MG63 (cell line): ENCODE measurements around the gene ARID3A. TPM values are rescaled to one million over a fixed set of nuclear protein-coding genes. Genes with fewer than 3 reads are reported as not detected.

Experiments used
- DNase-seq: peaks from one replicate; pipeline ENCODE4 v3.0.0-alpha.2; 2020
- H3K27me3 ChIP-seq: fragments of 250-450 bp; sonication (Bioruptor Pico); 2 replicates; pipeline ENCODE4 v1.5.1; 2020; ENCODE audit warnings: mild to moderate bottlenecking, moderate library complexity
- H3K36me3 ChIP-seq: fragments of 250-450 bp; sonication (Bioruptor Pico); 2 replicates; pipeline ENCODE4 v1.5.1; 2020; ENCODE audit warnings: mild to moderate bottlenecking, moderate library complexity
- H3K4me3 ChIP-seq: fragments of 250-450 bp; sonication (Bioruptor Pico); 2 replicates; pipeline ENCODE4 v1.5.1; 2020; ENCODE audit warnings: mild to moderate bottlenecking, moderate library complexity
- H3K9me3 ChIP-seq: fragments of 250-450 bp; sonication (Bioruptor Pico); 2 replicates; pipeline ENCODE4 v1.5.1; 2020; ENCODE audit warnings: mild to moderate bottlenecking, moderate library complexity
- total RNA-seq: library from RNA; depleted of rRNA; stranded (reverse); fragments of >200 nt; shearing (Covaris generic); gene quantifications from 2 replicates; pipeline ENCODE4 v1.2.3, GENCODE V29; 2014; ENCODE audit warnings: low replicate concordance

ARID3A gene
- total RNA-seq, 1 experiment from 2014 or later, result 6.6 TPM

DNA sequence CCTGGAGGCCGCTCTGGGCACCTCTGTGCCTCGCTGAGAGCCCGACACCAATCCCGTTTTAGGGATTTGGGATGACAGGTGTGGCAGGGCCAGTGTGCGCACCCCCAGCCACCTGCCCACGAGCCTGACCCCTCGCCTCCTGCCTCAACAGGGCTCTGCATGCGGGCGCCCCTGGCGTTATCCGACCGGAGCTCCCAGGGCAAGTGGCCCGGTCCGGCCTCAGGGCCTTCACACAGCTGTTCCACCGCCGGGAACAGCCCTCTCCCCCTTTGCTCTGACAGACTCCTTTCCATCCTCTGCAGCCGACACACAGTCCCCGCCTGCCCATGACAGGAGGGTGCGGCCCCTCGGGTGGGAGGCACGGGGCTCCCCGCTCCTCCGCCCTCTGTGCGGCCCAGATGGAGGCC, 51.2 kb downstream of the ARID3A start:
- no peaks in the 10 kb centered on the region for H3K36me3 ChIP-seq
- no peaks in the 10 kb centered on the region for H3K9me3 ChIP-seq
- no peak for DNase-seq
- H3K4me3 ChIP-seq, result no peak overlapping the region
- H3K27me3 ChIP-seq, result no peaks in the 10 kb centered on the region

DNA sequence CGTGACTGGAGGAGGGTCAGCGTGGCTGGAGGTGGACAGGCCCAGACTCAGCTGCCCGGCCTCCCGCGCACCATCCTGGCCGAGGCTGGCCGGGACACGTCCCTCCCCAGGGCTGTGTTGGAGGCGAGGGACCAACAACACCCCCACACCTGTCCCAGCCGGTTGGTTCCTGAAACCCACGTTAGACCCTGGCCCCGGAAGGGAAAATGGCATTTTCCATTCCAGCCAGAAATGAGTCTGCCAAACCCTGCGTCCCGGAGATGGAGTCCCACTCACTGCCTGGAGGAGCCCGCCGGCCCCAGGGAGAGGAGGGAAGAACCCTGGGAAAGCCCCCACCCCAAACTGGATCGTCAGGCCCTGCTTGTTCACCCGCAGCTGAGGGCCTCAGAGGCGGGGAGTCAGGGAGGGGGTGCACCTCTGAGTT, 53.5 kb downstream of the ARID3A start:
- H3K4me3 ChIP-seq, result no peak overlapping the region
- H3K27me3 ChIP-seq, result no peaks in the 10 kb centered on the region
- H3K9me3 ChIP-seq, result no peaks in the 10 kb centered on the region
- DNase-seq, result no peak
- H3K36me3 ChIP-seq, result 0 out of 2 replicates have a peak, but pooled peaks cover under 1% of the 10 kb centered on the region

DNA sequence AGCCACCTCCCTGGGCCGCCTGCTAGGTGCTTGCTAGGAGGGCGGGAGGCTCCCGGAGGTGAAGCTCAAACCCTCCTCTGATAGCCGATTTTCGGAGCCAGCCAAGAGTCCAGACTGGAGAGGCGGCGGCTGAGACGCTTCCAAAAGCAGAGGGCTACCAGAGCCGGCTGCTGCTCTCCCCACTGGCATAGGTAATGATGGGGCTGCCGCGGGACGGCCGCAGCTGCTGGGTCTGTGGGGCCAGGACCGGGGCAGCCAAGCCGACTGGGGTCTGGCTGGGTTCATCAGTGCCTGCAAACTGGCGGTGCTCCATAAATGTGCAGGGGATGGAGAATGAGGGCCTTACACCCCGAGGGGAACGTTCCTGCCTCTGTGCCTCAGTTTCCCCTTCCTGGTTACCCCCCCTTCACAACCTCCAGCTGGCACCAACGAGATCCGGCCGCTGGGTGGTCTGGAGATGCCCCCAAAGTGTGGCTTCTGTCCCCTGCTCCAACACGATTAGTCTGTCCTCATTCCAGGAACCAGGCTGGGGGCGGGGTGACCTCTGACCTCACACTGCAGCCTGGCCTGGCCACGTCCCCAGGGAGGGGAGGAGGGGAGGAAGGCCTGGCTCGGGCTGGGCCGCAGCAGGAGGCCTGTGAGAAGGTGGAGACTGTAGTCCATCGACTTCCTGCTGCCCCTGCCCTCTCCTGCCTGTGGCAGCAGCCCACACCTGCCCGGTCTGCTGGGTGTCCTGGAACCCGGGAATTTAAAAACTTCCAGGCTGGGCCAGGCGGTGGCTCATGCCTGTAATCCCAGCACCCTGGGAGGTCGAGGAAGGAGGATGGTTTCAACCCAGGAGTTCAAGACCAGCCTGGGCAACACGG, 54.5 kb downstream of the ARID3A start:
- DNase-seq, result no peak
- Histone ChIP-seq H3K9me3 (no peaks in the 10 kb centered on the region), H3K27me3 (no peaks in the 10 kb centered on the region), H3K36me3 (peaks cover 4% of the 10 kb centered on the region; the same call in 1 of the 2 replicates), H3K4me3 (no peak overlapping the region)

DNA sequence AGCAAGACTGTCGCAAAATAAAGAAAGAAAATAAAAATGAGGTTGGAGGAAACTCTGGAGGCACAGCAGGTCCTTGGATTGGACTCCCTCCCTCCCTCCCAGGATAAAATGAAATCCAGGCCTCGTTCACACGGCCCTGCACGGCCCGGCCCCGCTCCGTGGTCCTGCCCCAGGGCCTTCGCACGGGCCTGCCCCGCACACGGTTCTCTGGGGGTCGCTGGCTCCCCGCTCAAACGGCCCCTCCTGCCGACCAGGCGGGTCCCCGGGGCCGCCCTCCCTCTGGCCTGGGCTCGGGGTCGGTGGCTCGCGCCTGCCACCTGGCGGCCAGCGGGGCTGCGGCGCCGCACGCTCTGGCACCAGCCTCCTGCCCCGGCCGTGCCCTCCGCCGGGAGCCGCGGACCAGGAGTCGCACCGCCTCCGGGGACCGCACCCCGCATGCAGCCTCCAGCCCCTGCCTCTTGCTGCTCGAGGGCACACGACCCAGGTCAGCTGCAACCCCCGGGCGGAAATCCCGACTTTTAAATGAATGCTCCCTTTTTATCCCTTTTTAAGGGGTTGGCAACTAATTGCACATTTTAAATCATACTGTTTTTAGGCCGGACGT, 56.8 kb downstream of the ARID3A start:
- H3K27me3 ChIP-seq, result no peaks in the 10 kb centered on the region
- DNase-seq, result peak; percentile 60
- peaks cover 4% of the 10 kb centered on the region for H3K36me3 ChIP-seq
- no peaks in the 10 kb centered on the region for H3K9me3 ChIP-seq
- H3K4me3 ChIP-seq, result peak overlapping the region; percentile 35

DNA sequence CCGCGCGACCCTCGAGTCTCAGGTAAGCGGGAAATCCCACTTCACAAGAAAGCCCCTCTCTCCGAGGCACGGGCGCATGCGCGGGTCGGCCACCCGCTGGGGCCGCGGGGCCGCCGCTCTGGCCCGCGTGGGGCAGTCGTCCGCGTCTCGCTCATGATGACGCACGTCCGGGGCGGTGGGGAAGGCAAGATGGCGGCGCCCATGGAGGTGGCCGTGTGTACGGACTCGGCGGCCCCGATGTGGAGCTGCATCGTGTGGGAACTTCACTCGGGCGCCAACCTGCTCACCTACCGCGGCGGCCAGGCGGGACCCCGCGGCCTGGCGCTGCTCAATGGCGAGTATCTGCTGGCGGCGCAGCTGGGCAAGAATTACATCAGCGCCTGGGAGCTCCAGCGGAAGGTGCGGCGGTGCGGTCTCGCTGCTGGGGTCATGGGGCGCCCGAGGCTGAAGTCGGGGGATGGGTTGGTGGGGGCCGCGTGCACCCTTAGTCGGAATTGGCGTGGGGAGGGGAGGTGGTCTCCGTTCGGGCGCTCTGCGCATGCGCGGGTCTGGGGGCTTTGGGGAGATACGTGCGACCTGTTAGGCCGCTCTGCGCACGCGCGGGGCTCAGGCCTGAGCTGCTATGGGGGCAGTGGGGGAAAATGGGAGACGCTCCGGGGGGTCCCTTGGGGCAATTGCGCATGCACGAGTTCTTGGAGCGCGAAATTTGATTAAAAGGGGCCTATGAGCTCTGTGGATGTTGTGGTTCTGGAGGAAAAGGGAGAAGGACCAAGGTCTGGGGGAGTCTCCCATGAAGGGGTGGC, 58.5 kb downstream of the ARID3A start, which contains the start of gene WDR18:
TSS of gene WDR18 (plus strand) at position 181 of the 803 bp plus-strand sequence. CDS start at position 190, 9 bp downstream.
- no peaks in the 10 kb centered on the region for H3K27me3 ChIP-seq
- DNase-seq, result peak; percentile 82
- H3K36me3 ChIP-seq, result peaks cover 4% of the 10 kb centered on the region
- no peaks in the 10 kb centered on the region for H3K9me3 ChIP-seq
- H3K4me3 ChIP-seq, result peak within 1 kb of the TSS; percentile 91

DNA sequence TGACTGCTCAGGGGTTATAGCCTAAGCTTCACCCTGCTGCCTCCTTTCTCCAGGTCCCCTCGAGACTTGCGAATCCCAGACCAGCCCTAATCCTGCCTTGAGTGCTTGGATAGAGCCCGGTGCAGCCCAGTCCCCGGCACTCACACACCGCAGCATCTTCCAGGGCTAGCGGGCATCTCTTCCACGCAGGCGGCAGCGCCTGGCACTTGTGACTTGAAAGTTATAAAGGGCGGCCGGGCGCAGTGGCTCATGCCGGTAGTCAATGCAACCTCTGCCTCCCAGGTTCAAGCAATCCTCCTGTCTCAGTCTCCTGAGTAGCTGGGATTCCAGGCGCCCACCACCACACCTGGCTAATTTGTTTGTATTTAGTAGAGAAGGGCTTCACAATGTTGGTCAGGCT, 60.2 kb downstream of the ARID3A start:
- no peaks in the 10 kb centered on the region for H3K9me3 ChIP-seq
- H3K27me3 ChIP-seq, result no peaks in the 10 kb centered on the region
- DNase-seq, result no peak
- no peak overlapping the region for H3K4me3 ChIP-seq
- peaks cover 9% of the 10 kb centered on the region for H3K36me3 ChIP-seq

DNA sequence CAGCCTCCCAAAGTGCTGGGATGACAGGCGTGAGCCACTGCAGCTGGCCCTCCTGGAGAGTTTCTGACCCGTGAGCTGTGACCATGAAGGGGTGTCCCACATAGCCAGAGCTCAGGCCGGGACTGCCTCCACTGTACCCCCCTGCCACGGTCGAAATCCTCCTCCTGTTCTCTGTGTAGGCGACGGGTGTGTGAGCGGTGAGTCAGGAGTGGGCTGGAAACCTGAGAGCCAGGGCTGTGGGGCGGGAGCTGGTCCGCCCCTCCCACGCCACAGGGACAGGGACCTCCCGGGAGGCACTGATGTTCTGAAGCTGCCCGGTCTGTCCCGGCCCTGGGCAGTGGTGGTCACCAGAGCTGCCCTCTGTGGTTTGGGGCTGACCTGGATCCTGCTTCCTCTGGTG, 62.2 kb downstream of the ARID3A start:
- peaks cover 12% of the 10 kb centered on the region for H3K36me3 ChIP-seq
- H3K9me3 ChIP-seq, result no peaks in the 10 kb centered on the region
- no peak overlapping the region for H3K4me3 ChIP-seq
- DNase-seq, result no peak
- H3K27me3 ChIP-seq, result no peaks in the 10 kb centered on the region

DNA sequence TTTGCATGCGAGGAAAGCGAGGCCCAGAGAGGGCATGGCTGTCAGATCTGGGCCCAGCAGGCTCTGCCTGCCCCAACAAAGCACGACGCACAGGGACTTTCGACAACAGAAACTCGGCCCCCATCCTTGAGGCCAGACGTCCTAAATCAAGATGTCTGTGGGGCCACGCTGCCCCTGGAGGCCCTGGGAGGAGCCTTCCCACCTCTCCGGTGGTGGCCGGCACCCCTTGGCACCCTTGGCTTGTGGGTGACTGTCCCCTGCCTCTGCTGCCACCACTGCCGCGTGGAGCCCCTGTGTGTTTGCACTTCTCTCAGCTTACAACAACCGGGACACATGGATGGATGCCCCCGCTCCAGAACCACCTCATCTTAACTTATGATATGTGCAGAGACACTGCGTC, 62.7 kb downstream of the ARID3A start:
- no peak overlapping the region for H3K4me3 ChIP-seq
- no peaks in the 10 kb centered on the region for H3K9me3 ChIP-seq
- no peaks in the 10 kb centered on the region for H3K27me3 ChIP-seq
- peaks cover 12% of the 10 kb centered on the region for H3K36me3 ChIP-seq
- no peak for DNase-seq

DNA sequence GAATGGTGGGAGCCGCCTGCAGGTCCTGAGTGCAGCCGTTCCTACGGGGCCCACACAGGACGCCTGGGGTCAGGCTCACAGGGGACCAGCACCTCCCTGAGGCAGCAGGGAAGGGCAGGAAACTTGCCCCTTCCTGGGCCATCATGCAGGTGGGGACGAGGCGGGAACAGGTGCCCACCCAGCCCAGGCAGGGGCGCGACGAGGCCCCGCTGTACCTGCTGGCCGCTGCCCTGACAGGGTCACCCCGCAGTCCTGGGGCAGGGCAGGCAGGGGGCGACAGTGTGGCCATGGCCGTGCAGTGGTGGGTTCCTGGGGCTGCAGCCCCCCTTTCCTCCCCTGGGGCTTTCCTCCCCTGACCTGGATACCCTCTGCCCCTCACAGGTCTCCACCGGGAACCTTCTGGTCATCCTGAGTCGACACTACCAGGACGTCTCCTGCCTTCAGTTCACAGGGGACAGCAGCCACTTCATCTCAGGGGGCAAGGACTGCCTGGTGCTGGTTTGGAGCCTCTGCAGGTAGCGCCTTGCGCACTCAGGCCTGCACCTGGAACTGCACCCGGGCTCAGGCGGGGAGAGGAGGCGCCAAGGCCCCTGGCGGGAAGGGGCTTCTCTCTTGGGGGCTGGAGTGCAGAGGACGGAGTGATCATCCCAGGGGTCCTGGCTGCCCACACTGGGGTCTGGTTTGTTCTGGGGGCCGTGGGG, 63.7 kb downstream of the ARID3A start:
- Histone ChIP-seq H3K4me3 (no peak overlapping the region), H3K36me3 (peaks cover 13% of the 10 kb centered on the region), H3K9me3 (no peaks in the 10 kb centered on the region), H3K27me3 (no peaks in the 10 kb centered on the region)
- no peak for DNase-seq

DNA sequence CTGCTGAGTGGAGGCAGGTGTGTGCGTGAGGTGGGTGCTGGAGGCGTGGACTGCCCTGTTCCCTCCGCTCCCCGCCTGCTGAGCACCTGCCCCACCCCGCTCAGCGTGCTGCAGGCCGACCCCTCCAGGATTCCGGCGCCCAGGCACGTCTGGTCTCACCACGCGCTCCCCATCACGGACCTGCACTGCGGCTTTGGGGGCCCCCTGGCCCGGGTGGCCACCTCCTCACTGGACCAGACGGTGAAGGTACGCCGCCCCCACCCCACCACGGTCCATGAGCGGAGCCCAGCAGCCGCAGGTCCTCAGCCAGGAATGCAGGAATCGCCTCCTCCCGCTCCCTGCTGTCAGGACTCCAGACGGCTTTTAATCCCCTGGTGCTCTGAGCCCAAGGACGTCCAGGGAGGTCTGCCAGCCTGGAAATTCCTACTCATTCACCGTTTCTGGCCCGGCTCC, 64.3 kb downstream of the ARID3A start:
- peaks cover 13% of the 10 kb centered on the region for H3K36me3 ChIP-seq
- no peak overlapping the region for H3K4me3 ChIP-seq
- DNase-seq, result peak; percentile 22
- no peaks in the 10 kb centered on the region for H3K9me3 ChIP-seq
- no peaks in the 10 kb centered on the region for H3K27me3 ChIP-seq

DNA sequence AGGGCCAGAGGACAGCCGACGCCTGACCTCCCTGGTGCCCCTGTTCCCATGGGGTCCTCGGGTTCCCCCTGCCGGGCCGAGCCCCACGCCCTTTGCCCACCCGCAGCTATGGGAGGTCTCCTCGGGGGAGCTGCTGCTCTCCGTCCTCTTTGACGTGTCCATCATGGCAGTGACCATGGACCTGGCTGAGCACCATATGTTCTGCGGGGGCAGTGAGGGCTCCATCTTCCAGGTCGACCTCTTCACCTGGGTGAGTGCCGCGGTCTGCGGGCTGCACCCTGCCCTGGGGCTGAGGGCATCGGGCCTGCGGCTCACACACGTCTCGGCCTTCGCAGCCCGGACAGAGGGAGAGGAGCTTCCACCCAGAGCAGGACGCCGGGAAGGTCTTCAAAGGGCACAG, 64.9 kb downstream of the ARID3A start:
- peaks cover 11% of the 10 kb centered on the region for H3K36me3 ChIP-seq
- H3K9me3 ChIP-seq, result no peaks in the 10 kb centered on the region

DNA sequence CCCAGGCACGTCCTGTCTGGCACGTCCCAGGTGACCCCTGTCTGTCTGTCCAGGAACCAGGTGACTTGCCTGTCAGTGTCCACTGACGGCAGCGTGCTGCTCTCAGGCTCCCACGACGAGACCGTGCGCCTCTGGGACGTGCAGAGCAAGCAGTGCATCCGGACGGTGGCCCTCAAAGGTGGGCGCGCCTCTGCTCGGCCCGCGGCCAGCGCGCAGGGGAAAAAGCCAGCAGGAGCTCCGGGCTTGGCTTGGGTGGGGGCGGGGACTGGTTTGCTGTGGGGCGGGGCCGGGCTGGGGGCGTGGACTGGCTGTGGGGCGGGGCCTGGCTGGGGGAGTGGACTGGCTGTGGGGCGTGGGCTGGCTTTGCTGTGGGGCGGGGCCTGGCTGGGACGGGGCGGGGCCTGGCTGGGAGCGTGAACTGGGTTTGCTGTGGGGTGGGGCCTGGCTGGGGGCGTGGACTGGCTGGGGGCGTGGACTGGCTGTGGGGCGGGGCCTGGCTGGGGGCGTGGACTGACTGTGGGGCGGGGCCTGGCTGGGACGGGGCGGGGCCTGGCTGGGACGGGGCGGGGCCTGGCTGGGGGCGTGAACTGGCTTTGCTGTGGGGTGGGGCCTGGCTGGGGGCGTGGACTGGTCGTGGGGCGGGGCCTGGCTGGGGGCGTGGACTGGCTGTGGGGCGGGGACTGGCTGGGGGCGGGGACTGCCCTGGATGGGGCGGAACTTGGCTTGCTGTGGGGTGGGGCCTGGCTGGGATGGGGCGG, 65.5 kb downstream of the ARID3A start:
- peaks cover 11% of the 10 kb centered on the region for H3K36me3 ChIP-seq
- DNase-seq, result peak; percentile 33
- no peaks in the 10 kb centered on the region for H3K9me3 ChIP-seq
- H3K27me3 ChIP-seq, result no peaks in the 10 kb centered on the region; the same call in 1 of the 2 replicates
- no peak overlapping the region for H3K4me3 ChIP-seq

More for the DNA sequence above, 64.9 kb downstream of the ARID3A start:
- no peaks in the 10 kb centered on the region for H3K27me3 ChIP-seq
- H3K4me3 ChIP-seq, result no peak overlapping the region
- no peak for DNase-seq

DNA sequence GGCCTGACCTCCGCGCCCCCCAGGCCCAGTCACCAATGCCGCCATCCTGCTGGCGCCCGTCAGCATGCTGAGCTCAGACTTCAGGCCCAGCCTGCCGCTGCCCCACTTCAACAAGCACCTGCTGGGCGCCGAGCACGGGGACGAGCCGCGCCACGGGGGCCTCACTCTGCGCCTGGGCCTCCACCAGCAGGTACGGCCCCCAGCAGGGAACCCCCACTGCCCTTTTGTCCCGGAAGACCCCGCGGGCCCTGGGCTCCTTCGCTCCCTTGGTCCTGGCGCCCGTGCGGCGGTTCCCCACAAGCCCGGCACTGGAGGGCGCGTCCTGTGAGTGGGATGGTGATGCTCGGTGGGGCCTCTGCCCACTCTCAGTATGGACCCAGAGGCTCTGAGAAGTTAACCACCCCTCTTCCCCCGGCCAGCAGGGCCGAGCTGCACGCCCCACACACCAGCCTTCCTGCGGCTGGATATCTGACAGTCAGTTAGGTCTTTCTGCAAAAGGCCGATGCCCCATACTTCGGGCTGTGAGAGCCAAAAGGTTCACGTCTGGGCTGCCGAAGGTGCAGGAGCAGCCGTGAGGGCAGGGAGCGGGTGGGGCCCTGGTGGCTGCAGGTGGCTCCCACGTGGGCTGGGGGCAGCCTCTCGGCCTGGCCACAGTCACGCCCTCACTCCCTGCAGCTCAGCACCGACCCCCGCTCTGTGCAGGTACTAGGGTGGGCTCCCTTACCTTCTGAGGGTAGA, 66.3 kb downstream of the ARID3A start:
- Histone ChIP-seq H3K4me3 (no peak overlapping the region), H3K36me3 (peaks cover 11% of the 10 kb centered on the region), H3K27me3 (no peaks in the 10 kb centered on the region; the same call in 1 of the 2 replicates), H3K9me3 (no peaks in the 10 kb centered on the region)
- DNase-seq, result no peak

DNA sequence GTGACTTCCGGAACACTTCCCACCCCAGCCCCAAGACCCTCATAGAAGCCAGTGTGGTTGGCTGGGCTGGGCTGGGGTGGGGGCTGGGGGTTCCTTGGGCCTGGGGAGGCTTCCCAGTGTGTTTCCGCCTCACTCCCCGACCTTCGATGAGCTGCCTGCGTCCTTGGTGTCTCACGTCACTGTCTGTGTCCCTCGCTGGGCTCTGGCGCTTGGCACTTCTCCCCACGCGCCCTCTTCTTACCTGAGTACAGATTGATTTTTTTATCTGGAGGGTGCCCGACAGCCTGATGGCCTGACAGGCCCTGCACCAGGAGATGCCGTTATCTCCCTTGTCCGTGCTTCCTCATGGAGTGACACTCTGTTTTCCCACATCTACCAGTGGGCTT, 66.8 kb downstream of the ARID3A start:
- Histone ChIP-seq H3K9me3 (no peaks in the 10 kb centered on the region), H3K36me3 (peaks cover 11% of the 10 kb centered on the region), H3K27me3 (no peaks in the 10 kb centered on the region; the same call in 1 of the 2 replicates), H3K4me3 (no peak overlapping the region)
- no peak for DNase-seq

DNA sequence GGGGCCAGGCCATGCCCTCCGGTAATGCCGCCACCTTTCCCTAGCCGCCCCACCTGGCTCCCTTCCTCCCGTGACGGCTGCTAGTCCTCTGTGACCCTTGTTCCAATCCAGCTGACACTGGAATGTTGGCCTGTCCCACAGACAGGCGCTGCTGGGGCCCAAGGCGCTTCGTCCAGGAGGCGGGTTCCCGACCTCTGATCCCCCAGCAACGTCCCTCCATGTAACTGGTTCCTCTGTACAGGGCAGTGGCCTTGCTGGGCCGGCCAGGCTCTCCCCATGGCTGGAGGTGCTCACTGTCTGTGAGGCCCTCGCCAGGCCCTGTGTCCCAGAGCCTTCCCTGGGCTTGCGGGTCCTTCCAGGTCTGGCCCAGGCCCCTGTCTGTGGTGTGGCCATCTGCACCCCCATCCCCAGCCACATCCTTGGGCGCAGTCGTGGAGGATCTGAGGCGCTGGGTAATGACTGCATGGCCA, 67.6 kb downstream of the ARID3A start:
- H3K9me3 ChIP-seq, result no peaks in the 10 kb centered on the region
- peaks cover 11% of the 10 kb centered on the region for H3K36me3 ChIP-seq
- no peaks in the 10 kb centered on the region; the same call in 1 of the 2 replicates for H3K27me3 ChIP-seq
- H3K4me3 ChIP-seq, result no peak overlapping the region
- DNase-seq, result no peak
